SU-DHL-6 (cell line): Measurements from ENCODE around the gene FAF2.

ENCODE experiments used
- H2AFZ ChIP-seq: fragments of 200-600 bp; sonication (generic); 2 replicates; pipeline ENCODE4 v1.6.1; 2014; ENCODE audit warnings: low read depth, mild to moderate bottlenecking, moderate library complexity, mixed read lengths, antibody characterized with exemption, low read length; ENCODE audit not compliant: severe bottlenecking
- H3F3A ChIP-seq: fragments of 200-600 bp; shearing (Covaris generic); 2 replicates; pipeline ENCODE4 v1.6.0; 2016; ENCODE audit warnings: antibody characterized with exemption, mild to moderate bottlenecking; ENCODE audit not compliant: insufficient read depth
- H3K27ac ChIP-seq: fragments of 200-600 bp; sonication (generic); 2 replicates; pipeline ENCODE4 v1.5.1; 2016; ENCODE audit warnings: low read depth, mild to moderate bottlenecking, low read length, moderate library complexity, mixed read lengths
- H3K27me3 ChIP-seq: fragments of 200-600 bp; sonication (generic), shearing (Covaris generic); 2 replicates; pipeline ENCODE4 v1.6.0; 2014; ENCODE audit warnings: mild to moderate bottlenecking, low read length
- H3K36me3 ChIP-seq: fragments of 200-600 bp; sonication (generic); 2 replicates; pipeline ENCODE4 v1.6.1; 2014; ENCODE audit warnings: mild to moderate bottlenecking, low read length, mixed read lengths
- H3K4me2 ChIP-seq: fragments of 300-600, 200-600 bp; shearing (Covaris generic), sonication (generic); 2 replicates; pipeline ENCODE4 v1.6.0; 2014; ENCODE audit warnings: low read length, low read depth, mild to moderate bottlenecking; ENCODE audit not compliant: poor library complexity, severe bottlenecking
- H3K4me3 ChIP-seq: fragments of 200-600 bp; sonication (generic); 2 replicates; pipeline ENCODE4 v1.5.1; 2014; ENCODE audit warnings: antibody characterized with exemption, low read length, mild to moderate bottlenecking, mixed read lengths; ENCODE audit not compliant: insufficient read depth, poor library complexity, severe bottlenecking
- H3K79me2 ChIP-seq: fragments of 200-600 bp; sonication (generic); 2 replicates; pipeline ENCODE4 v1.6.1; 2014; ENCODE audit warnings: mild to moderate bottlenecking, low read length, moderate library complexity; ENCODE audit not compliant: insufficient read depth
- H3K9ac ChIP-seq: fragments of 200-600 bp; sonication (generic); 2 replicates; pipeline ENCODE4 v1.7.0; 2014; ENCODE audit warnings: mild to moderate bottlenecking, low read length
- H3K9me2 ChIP-seq: fragments of 200-600 bp; sonication (generic); replicated peaks from 2 replicates; pipeline ENCODE4 v1.6.1; 2014; ENCODE audit warnings: low read length; ENCODE audit not compliant: insufficient read depth
- H3K9me3 ChIP-seq: fragments of 200-600 bp; sonication (generic); 2 replicates; pipeline ENCODE4 v1.6.1; 2014; ENCODE audit warnings: low read length, mixed read lengths; ENCODE audit not compliant: insufficient read depth
- H4K20me1 ChIP-seq: fragments of 200-600 bp; sonication (generic); 2 replicates; pipeline ENCODE4 v1.6.1; 2014; ENCODE audit warnings: low read depth, mild to moderate bottlenecking, antibody characterized with exemption, low read length, moderate library complexity, mixed read lengths
- CTCF ChIP-seq: fragments of 200-600 bp; sonication (generic); IDR thresholded peaks from one replicate; pipeline ENCODE4 v1.5.1; 2017; ENCODE audit warnings: antibody characterized with exemption, mild to moderate bottlenecking, low read length, moderate library complexity; ENCODE audit not compliant: insufficient read depth, poor library complexity, severe bottlenecking
- EZH2phosphoT487 ChIP-seq: fragments of 200-600 bp; sonication (generic), shearing (Covaris generic); conservative IDR thresholded peaks from 2 replicates; pipeline ENCODE4 v1.6.1; 2018; ENCODE audit warnings: mild to moderate bottlenecking, antibody characterized with exemption, low read length, moderate library complexity, mixed read lengths

FAF2 gene

GRCh38 chr5:176429972-176430371 lies 18.2 kb upstream of the FAF2 start:
- no peak for TF ChIP-seq EZH2phosphoT487
- TF ChIP-seq CTCF: no peak
- H3K9me2 ChIP-seq: no peaks in the 10 kb centered on the region
- no peak overlapping the region for H3K4me3 ChIP-seq
- H3K27ac ChIP-seq: no peak overlapping the region
- no peaks in the 10 kb centered on the region for H3K27me3 ChIP-seq
- H3K4me2 ChIP-seq: no peak overlapping the region
- H3F3A ChIP-seq: no peaks in the 10 kb centered on the region
- no peak overlapping the region for H3K9ac ChIP-seq
- H4K20me1 ChIP-seq: no peaks in the 10 kb centered on the region
- no peak overlapping the region for H2AFZ ChIP-seq
- H3K36me3 ChIP-seq: peaks cover 3% of the 10 kb centered on the region; the same call in 1 of the 2 replicates
- H3K9me3 ChIP-seq: peaks cover 3% of the 10 kb centered on the region; the same call in 1 of the 2 replicates
- H3K79me2 ChIP-seq: no peaks in the 10 kb centered on the region

GRCh38 chr5:176432707-176433106 lies 15.5 kb upstream of the FAF2 start:
- Histone ChIP-seq H3K4me2 (no peak overlapping the region), H2AFZ (no peak overlapping the region), H3K79me2 (no peaks in the 10 kb centered on the region), H3K9me3 (no peaks in the 10 kb centered on the region), H3K9me2 (no peaks in the 10 kb centered on the region), H3K9ac (no peak overlapping the region), H4K20me1 (no peaks in the 10 kb centered on the region), H3K27ac (no peak overlapping the region), H3K27me3 (no peaks in the 10 kb centered on the region), H3K4me3 (no peak overlapping the region), H3F3A (no peaks in the 10 kb centered on the region), H3K36me3 (no peaks in the 10 kb centered on the region)
- no peak for TF ChIP-seq EZH2phosphoT487
- TF ChIP-seq CTCF: no peak

- Histone ChIP-seq H3K9me3 (no peaks in the 10 kb centered on the region), H4K20me1 (no peaks in the 10 kb centered on the region), H3K36me3 (no peaks in the 10 kb centered on the region), H3K27me3 (no peaks in the 10 kb centered on the region), H2AFZ (no peak overlapping the region), H3K4me2 (no peak overlapping the region), H3K27ac (no peak overlapping the region), H3K4me3 (no peak overlapping the region), H3K9me2 (no peaks in the 10 kb centered on the region), H3K9ac (no peak overlapping the region), H3F3A (no peaks in the 10 kb centered on the region), H3K79me2 (no peaks in the 10 kb centered on the region)
- TF ChIP-seq EZH2phosphoT487 (no peak), CTCF (no peak)
These were observed 11.5 kb upstream of the FAF2 start for GRCh38 chr5:176436656-176437055.
